ENCODE results near the gene MRPL22. TPM values are rescaled to one million over a fixed set of nuclear protein-coding genes. Genes with fewer than 3 reads are reported as not detected.
A peak's percentile ranks its signal among the peaks of the same experiment; 100 is the strongest.
"Not testable (repeated sequence)": the region's sequence is repeated elsewhere in the genome, so short reads cannot be mapped to it uniquely, and the experiment has no call there.

MRPL22 gene
- total RNA-seq = 10 to 100 TPM; 88.3 to 92.2 TPM

DNA sequence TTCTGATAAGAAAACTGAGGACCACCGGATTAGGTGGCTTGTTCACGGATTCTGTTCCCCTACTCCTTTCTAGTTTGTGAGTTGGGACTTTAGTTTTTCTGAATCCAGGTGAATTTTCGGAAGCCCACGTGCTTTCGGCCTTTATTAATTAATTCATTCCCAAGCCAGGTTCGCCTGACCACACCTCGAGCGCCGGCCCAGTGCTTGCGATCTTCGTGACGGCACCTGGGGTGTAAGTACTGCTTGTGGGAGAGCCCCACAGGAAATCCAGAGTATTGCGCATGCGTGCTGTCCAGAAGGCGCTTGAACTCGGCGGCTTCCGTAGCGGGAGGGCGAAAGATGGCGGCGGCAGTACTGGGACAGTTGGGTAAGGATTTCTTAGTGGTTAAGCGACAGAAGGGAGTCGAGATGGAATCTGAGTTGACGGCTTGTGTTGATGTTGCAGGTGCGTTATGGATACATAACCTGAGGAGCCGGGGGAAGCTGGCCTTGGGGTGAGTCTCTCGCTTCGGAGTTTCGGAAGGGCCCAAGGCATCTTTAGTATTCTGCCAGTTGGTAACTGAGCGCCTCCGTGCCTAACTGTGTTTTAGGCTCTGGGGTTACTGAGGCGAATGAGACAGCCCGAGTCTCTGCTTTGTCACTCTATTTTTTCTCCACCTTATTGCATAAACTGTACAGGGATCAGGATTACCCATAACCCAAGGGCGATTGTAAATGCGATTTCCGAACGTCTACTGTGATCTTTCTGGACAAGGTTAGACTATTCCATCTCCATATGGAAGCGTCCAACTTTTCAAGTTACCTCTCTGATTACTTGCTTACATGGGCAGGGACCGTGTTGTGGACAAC lies at the start of gene MRPL22:
MRPL22 (plus strand) TSS at position 302 of the 849 bp plus-strand sequence; CDS start at position 340, 38 bp downstream.
- H3K36me3 Mint-ChIP-seq (ENCODE audit: low read depth) = peaks cover 4% of the 10 kb centered on the region
- intact Hi-C loops (cut with micrococcal nuclease) = loop anchor here (1.0 to 10.0 kb wide), 3 partner anchors 186 to 903 kb away; partner anchors contain the start of genes FAM114A2, LARP1 and MFAP3
- CTCF ChIA-PET = no interaction called here
- peak within 1 kb of the TSS; percentile 97 for H3K4me3 Mint-ChIP-seq
- no peaks in the 10 kb centered on the region for H3K27me3 Mint-ChIP-seq (ENCODE audit: low read depth)
- H3K27ac Mint-ChIP-seq = peak within 1 kb of the TSS; percentile 96
- peak; percentile 97 for DNase-seq
- no peaks in the 10 kb centered on the region for H3K9me3 Mint-ChIP-seq
- peaks cover 36% of the 10 kb centered on the region for H3K4me1 Mint-ChIP-seq (ENCODE audit: low read depth)

DNA sequence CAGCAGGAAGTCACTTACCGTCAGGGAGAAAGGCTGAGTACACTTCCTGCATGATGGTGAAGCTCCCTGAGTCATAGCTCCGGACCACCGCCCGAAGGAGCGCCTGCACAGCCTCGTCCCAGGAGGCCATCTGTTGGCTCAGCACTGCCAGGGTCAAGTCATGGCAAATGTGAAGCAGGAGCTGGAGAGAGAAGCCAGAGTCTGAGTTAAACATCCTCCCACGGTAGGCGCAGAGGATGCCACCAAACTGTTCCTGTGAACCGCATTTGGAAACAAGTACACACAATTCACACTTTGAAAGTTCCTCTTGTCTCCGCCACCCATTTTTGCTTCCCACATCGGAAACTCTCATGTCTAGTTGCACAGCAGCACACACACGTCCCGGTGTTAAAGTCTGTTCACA lies 48.5 kb upstream of the MRPL22 start:
- Mint-ChIP-seq H3K4me3 (no peak overlapping the region), H3K9me3 (peaks cover 5% of the 10 kb centered on the region), H3K27ac (no peak overlapping the region), H3K4me1 (ENCODE audit: low read depth) (no peaks in the 10 kb centered on the region), H3K36me3 (ENCODE audit: low read depth) (peaks cover 72% of the 10 kb centered on the region), H3K27me3 (ENCODE audit: low read depth) (no peaks in the 10 kb centered on the region)
- DNase-seq = no peak
- intact Hi-C loops (cut with micrococcal nuclease) = no loop called here
- CTCF ChIA-PET = no interaction called here

DNA sequence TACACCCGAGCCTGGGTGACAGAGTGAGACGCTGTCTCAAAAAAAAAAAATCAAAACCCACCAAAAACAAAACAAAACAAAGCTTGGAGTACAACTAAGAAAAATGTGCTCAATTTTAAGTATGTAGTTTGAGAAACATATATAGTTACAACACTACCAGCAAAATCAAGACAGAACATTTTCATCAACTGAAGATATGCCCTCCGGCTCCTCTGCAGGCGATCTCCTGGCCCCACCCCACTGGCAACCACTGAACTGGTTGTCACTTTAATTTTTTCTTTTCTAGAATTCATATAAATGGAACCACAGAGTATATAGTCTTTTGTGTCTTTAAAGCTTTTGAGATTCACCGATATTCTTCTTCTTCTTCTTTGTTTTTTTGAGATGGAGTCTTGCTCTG lies 47.5 kb upstream of the MRPL22 start:
- Mint-ChIP-seq H3K4me3 (no peak overlapping the region), H3K4me1 (ENCODE audit: low read depth) (no peaks in the 10 kb centered on the region), H3K27me3 (ENCODE audit: low read depth) (no peaks in the 10 kb centered on the region), H3K27ac (no peak overlapping the region), H3K36me3 (ENCODE audit: low read depth) (peaks cover 69% of the 10 kb centered on the region), H3K9me3 (no peaks in the 10 kb centered on the region)
- CTCF ChIA-PET = no interaction called here
- DNase-seq = no peak
- intact Hi-C loops (cut with micrococcal nuclease) = no loop called here

DNA sequence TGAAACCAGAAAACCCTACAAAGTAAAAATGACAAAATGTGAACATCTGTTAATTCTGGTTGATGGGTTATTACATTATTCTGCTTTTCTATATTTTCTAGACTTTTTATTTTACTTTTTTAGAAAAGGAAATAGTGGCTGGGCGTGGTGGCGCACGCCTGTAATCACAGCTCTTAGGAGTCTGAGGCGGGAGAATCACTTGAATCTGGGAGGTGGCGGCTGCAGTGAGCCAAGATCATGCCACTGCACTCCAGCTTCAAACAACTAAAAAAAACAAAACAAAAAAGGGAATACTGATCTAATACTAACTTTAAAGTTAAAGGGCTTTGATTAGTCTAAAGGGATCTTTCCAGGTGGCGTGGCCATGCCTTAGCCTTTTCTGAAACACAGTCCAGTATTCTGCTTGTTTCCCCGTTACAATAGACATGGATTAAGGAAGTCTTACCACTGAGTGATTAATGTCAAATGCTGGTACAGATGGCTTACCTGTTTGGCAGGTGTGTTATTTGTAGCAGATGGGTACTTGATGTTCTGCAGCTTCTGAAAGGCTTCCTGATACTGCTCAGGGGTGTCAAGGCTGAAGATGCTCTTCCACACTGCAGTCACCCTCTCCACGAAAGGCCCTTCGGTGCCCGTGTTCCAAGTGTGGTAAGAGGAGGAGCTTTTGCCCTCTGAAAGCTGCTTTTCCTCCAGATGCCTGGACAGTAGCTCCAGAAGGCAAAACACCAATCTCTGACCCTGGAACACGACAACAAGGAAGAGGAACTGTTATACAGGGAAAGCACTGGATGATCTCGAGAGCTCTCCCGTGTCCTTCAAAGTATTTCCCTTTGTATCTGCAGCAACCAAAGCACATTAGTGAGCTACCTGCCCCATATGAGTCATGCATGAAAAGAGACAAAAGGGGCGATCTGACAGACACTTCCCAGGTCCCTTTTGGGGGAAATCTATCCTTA lies 45.0 kb upstream of the MRPL22 start:
- CTCF ChIA-PET = interaction anchor here (0.6 kb wide), 2 partner anchors 37 to 229 kb away, joined by 3 read pairs; no protein-coding TSS in a partner anchor
- H3K27ac Mint-ChIP-seq = no peak overlapping the region
- DNase-seq = no peak
- no peaks in the 10 kb centered on the region for H3K4me1 Mint-ChIP-seq (ENCODE audit: low read depth)
- no peak overlapping the region for H3K4me3 Mint-ChIP-seq
- H3K27me3 Mint-ChIP-seq (ENCODE audit: low read depth) = no peaks in the 10 kb centered on the region
- peaks cover 61% of the 10 kb centered on the region for H3K36me3 Mint-ChIP-seq (ENCODE audit: low read depth)
- H3K9me3 Mint-ChIP-seq = no peaks in the 10 kb centered on the region
- intact Hi-C loops (cut with micrococcal nuclease) = no loop called here

DNA sequence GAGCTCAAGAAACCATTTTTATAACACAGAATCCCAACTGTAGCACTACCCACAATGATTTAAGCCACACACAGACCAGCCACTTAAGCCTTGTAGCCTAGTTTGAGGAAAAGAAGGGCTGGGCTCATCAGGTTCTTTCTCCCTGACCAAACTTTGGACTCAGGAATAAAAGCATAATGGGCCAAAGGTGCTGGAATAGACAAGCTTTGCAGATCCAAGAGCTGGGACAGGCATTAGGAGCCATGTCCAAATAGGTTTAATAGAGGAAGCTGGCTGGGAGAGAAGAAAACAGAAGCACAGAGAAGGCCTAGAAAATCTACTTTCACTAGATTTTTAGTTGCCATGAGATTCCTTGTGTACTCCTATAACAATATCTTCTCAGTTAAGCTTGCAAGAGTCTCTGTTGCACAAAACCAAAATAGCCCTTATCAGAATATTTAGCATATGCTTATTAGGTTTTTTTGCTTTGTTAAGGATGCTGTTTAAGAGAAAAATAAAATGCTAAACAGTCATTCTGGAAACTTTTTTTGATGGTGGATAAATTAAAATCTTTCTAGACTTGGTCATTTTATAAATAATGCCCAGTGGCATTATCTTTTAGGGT lies 44.2 kb upstream of the MRPL22 start:
- no peaks in the 10 kb centered on the region for H3K4me1 Mint-ChIP-seq (ENCODE audit: low read depth)
- peaks cover 56% of the 10 kb centered on the region for H3K36me3 Mint-ChIP-seq (ENCODE audit: low read depth)
- no peaks in the 10 kb centered on the region for H3K27me3 Mint-ChIP-seq (ENCODE audit: low read depth)
- intact Hi-C loops (cut with micrococcal nuclease) = no loop called here
- H3K27ac Mint-ChIP-seq = no peak overlapping the region
- H3K9me3 Mint-ChIP-seq = no peaks in the 10 kb centered on the region
- DNase-seq = no peak
- CTCF ChIA-PET = no interaction called here
- H3K4me3 Mint-ChIP-seq = no peak overlapping the region

- Mint-ChIP-seq H3K27me3 (ENCODE audit: low read depth) (no peaks in the 10 kb centered on the region), H3K36me3 (ENCODE audit: low read depth) (peaks cover 52% of the 10 kb centered on the region), H3K9me3 (no peaks in the 10 kb centered on the region), H3K27ac (no peak overlapping the region), H3K4me3 (no peak overlapping the region), H3K4me1 (ENCODE audit: low read depth) (no peaks in the 10 kb centered on the region)
- no peak for DNase-seq
- CTCF ChIA-PET = interaction anchor here (0.6 kb wide), 1 partner anchor 246 kb away, joined by 3 read pairs; no protein-coding TSS in a partner anchor
- intact Hi-C loops (cut with micrococcal nuclease) = no loop called here
Measured at GRCh38 chr5:154898210-154898609, 42.7 kb upstream of the MRPL22 start.

DNA sequence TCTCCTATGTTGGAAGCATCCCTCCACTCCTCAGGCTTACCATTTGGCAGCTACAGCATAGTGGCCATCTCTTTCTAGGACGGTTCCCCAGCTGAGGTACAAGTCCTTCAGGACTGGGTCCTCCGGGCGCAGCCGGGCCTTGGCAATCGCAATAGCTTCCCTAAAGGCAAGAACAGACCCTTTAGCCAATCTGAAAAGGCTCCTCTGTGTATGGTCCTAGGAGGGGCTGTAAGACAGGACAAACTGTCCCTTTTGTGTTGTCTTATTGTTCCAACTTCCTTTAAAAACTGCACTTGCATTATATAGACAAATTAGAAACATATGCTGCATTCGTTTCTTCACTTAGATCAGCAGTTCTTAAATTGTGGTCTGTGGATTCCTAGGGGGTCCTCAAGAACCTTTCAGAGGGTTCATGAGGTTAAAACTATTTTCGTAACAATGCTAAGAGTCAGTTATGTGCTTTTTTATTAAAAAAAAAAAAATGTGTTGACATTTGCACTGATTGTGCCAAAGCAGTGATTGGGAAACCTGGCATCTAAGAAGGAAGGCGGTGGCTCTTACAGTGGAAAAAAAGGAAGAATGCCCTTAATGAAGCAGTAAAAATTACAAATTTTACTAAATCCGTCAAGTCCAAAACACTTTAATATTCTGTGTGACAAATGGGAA lies 41.6 kb upstream of the MRPL22 start:
- intact Hi-C loops (cut with micrococcal nuclease) = no loop called here
- H3K27ac Mint-ChIP-seq = no peak overlapping the region
- no peaks in the 10 kb centered on the region for H3K9me3 Mint-ChIP-seq
- no peak overlapping the region for H3K4me3 Mint-ChIP-seq
- CTCF ChIA-PET = interaction anchor here (0.6 kb wide), 1 partner anchor 188 kb away, joined by 5 read pairs; no protein-coding TSS in a partner anchor
- H3K4me1 Mint-ChIP-seq (ENCODE audit: low read depth) = no peaks in the 10 kb centered on the region
- H3K36me3 Mint-ChIP-seq (ENCODE audit: low read depth) = peaks cover 52% of the 10 kb centered on the region
- no peaks in the 10 kb centered on the region for H3K27me3 Mint-ChIP-seq (ENCODE audit: low read depth)
- DNase-seq = no peak

DNA sequence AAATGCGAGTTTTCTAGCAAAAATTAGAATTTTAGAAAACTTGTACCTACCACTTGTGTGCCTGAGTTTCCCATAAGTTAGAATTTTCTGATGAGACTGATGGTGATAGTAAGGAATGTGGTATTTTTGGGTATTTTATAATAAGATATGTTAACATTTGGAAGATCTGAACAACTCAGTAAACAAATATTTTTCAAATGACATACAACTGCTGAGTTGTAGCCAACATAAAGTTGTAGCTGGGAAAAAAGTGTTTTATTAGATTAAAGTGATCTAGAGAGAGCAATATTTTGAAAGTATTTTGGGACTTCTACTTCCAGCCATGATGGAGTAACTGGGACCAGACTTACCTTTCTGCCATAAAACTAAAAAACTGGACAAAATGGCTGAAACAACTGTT lies 40.8 kb upstream of the MRPL22 start:
- H3K27me3 Mint-ChIP-seq (ENCODE audit: low read depth) = no peaks in the 10 kb centered on the region
- H3K9me3 Mint-ChIP-seq = no peaks in the 10 kb centered on the region
- no peak overlapping the region for H3K27ac Mint-ChIP-seq
- intact Hi-C loops (cut with micrococcal nuclease) = no loop called here
- DNase-seq = no peak
- no peak overlapping the region for H3K4me3 Mint-ChIP-seq
- peaks cover 55% of the 10 kb centered on the region for H3K36me3 Mint-ChIP-seq (ENCODE audit: low read depth)
- no peaks in the 10 kb centered on the region for H3K4me1 Mint-ChIP-seq (ENCODE audit: low read depth)
- CTCF ChIA-PET = interaction anchor here (0.6 kb wide), 1 partner anchor 188 kb away, joined by 5 read pairs; no protein-coding TSS in a partner anchor

DNA sequence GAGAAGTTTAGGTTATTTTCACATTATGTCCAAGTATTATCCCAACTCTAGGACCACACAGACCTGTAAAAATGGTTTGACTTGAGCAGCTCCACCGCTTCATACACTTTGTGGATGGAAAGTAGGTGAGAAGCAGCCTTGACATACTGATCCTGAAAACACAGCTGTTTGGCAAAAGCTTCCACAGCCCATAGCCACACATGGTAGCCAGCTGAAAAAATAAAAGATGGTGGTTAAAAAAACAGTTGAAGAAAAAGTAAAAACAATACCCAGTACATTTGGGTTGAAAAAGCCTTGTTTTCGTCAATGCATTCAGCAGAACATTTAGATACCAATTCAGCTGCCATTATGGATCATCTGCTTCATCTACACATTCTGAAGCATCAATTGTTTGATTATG lies 39.6 kb upstream of the MRPL22 start:
- H3K36me3 Mint-ChIP-seq (ENCODE audit: low read depth) = peaks cover 48% of the 10 kb centered on the region
- no peaks in the 10 kb centered on the region for H3K9me3 Mint-ChIP-seq
- intact Hi-C loops (cut with micrococcal nuclease) = no loop called here
- no peaks in the 10 kb centered on the region for H3K27me3 Mint-ChIP-seq (ENCODE audit: low read depth)
- no peaks in the 10 kb centered on the region for H3K4me1 Mint-ChIP-seq (ENCODE audit: low read depth)
- no peak overlapping the region for H3K27ac Mint-ChIP-seq
- no peak for DNase-seq
- H3K4me3 Mint-ChIP-seq = no peak overlapping the region
- CTCF ChIA-PET = no interaction called here

- intact Hi-C loops (cut with micrococcal nuclease) = no loop called here
- H3K27me3 Mint-ChIP-seq (ENCODE audit: low read depth) = no peaks in the 10 kb centered on the region
- no peak for DNase-seq
- CTCF ChIA-PET = no interaction called here
- peaks cover 45% of the 10 kb centered on the region for H3K36me3 Mint-ChIP-seq (ENCODE audit: low read depth)
- H3K4me3 Mint-ChIP-seq = no peak overlapping the region
- no peaks in the 10 kb centered on the region for H3K9me3 Mint-ChIP-seq
- H3K4me1 Mint-ChIP-seq (ENCODE audit: low read depth) = no peaks in the 10 kb centered on the region
- H3K27ac Mint-ChIP-seq = no peak overlapping the region
Measured at GRCh38 chr5:154901913-154902312, 39.0 kb upstream of the MRPL22 start.

DNA sequence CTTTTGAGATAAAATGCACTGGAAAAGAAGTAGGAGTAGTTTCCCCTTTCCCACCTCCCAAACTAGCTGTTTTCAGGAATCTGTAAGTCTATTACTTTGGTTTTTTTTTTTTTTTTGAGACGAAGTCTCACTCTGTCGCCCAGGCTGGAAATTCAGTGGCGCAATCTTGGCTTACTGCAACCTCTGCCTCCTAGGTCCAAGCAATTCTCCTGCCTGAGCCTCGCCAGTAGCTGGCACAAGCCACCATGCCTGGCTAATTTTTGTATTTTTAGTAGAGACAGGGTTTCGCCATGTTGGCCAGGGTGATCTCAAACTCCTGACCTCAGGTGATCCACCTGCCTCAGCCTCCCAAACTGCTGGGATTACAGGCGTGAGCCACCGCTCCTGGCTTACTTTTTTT lies 35.3 kb upstream of the MRPL22 start:
- H3K4me3 Mint-ChIP-seq; H3K9me3 Mint-ChIP-seq; intact Hi-C loops (cut with micrococcal nuclease); H3K27ac Mint-ChIP-seq; DNase-seq; H3K27me3 Mint-ChIP-seq (ENCODE audit: low read depth); H3K4me1 Mint-ChIP-seq (ENCODE audit: low read depth): not testable (repeated sequence)
- H3K36me3 Mint-ChIP-seq (ENCODE audit: low read depth) = peaks cover 33% of the 10 kb centered on the region
- CTCF ChIA-PET = interaction anchor here (1.5 kb wide), 1 partner anchor 255 kb away, joined by 5 read pairs; no protein-coding TSS in a partner anchor
